Loucy (cell line): ENCODE data around the gene NQO2.
A peak's percentile ranks its signal among the peaks of the same experiment; 100 is the strongest.
"Not testable (repeated sequence)": the region's sequence is repeated elsewhere in the genome, so short reads cannot be mapped to it uniquely, and the experiment has no call there.

Source experiments
- H2AFZ ChIP-seq: fragments of 200-600 bp; sonication (generic); 2 replicates; pipeline ENCODE4 v1.6.0; 2016; ENCODE audit warnings: antibody characterized with exemption, mild to moderate bottlenecking, low read length, moderate library complexity
- H3F3A ChIP-seq: fragments of 200-600 bp; 2 replicates; pipeline ENCODE4 v1.6.0; 2016; ENCODE audit warnings: antibody characterized with exemption, low read depth, mild to moderate bottlenecking
- H3K27me3 ChIP-seq: fragments of 200-600 bp; sonication (generic); 2 replicates; pipeline ENCODE4 v1.6.1; 2014; ENCODE audit warnings: low read length, mild to moderate bottlenecking; ENCODE audit not compliant: insufficient read depth, poor library complexity, severe bottlenecking
- H3K36me3 ChIP-seq: fragments of 200-600 bp; sonication (generic); 2 replicates; pipeline ENCODE4 v1.6.1; 2016; ENCODE audit warnings: low read length; ENCODE audit not compliant: insufficient read depth
- H3K4me1 ChIP-seq: fragments of 200-600 bp; sonication (generic); 2 replicates; pipeline ENCODE4 v1.5.1; 2014; ENCODE audit warnings: low read length, mild to moderate bottlenecking; ENCODE audit not compliant: insufficient read depth, poor library complexity, severe bottlenecking
- H3K4me2 ChIP-seq: fragments of 200-600 bp; sonication (generic); 2 replicates; pipeline ENCODE4 v1.6.0; 2014; ENCODE audit warnings: antibody characterized with exemption, low read length, low read depth, mild to moderate bottlenecking; ENCODE audit not compliant: poor library complexity, severe bottlenecking
- H3K4me3 ChIP-seq: fragments of 200-600 bp; sonication (generic); 2 replicates; pipeline ENCODE4 v1.5.1; 2014; ENCODE audit warnings: low read length, mild to moderate bottlenecking, mixed read lengths; ENCODE audit not compliant: poor library complexity, severe bottlenecking
- H3K79me2 ChIP-seq: fragments of 200-600 bp; sonication (generic); 2 replicates; pipeline ENCODE4 v1.6.1; 2014; ENCODE audit warnings: low read length; ENCODE audit not compliant: insufficient read depth
- H3K9ac ChIP-seq: fragments of 200-600 bp; sonication (generic); 2 replicates; pipeline ENCODE4 v1.6.0; 2014; ENCODE audit warnings: mild to moderate bottlenecking, low read depth, low read length, moderate library complexity; ENCODE audit not compliant: poor library complexity, severe bottlenecking
- H3K9me2 ChIP-seq: fragments of 200-600 bp; sonication (generic); replicated peaks from 2 replicates; pipeline ENCODE4 v1.6.1; 2016; ENCODE audit warnings: low read depth, low read length, mixed read lengths
- H3K9me3 ChIP-seq: fragments of 200-600 bp; sonication (generic); 2 replicates; pipeline ENCODE4 v1.6.1; 2014; ENCODE audit warnings: mild to moderate bottlenecking, antibody characterized with exemption, low read length, low read depth; ENCODE audit not compliant: insufficient read depth
- H4K20me1 ChIP-seq: fragments of 200-600 bp; sonication (generic); 2 replicates; pipeline ENCODE4 v1.6.0; 2014; ENCODE audit warnings: antibody characterized with exemption, low read length, mild to moderate bottlenecking; ENCODE audit not compliant: insufficient read depth, poor library complexity, severe bottlenecking
- CTCF ChIP-seq: fragments of 200-600 bp; sonication (generic); conservative IDR thresholded peaks from 2 replicates; pipeline ENCODE4 v1.5.1; 2014; ENCODE audit warnings: mild to moderate bottlenecking, antibody characterized with exemption, low read length
- EZH2phosphoT487 ChIP-seq: fragments of 200-600 bp; IDR thresholded peaks from 2 replicates; pipeline ENCODE4 v1.6.1; 2018; ENCODE audit warnings: antibody characterized with exemption, mild to moderate bottlenecking, moderate library complexity, borderline replicate concordance

NQO2 gene

GRCh38 chr6:3019749-3020320 lies 20.1 kb downstream of the NQO2 start:
- no peaks in the 10 kb centered on the region for H3K27me3 ChIP-seq
- no peak overlapping the region for H3K4me3 ChIP-seq
- no peaks in the 10 kb centered on the region for H3K36me3 ChIP-seq
- peak overlapping the region; percentile 22 for H3K4me2 ChIP-seq
- H3K79me2 ChIP-seq: peaks cover 43% of the 10 kb centered on the region
- no peak for TF ChIP-seq CTCF
- H3K9me3 ChIP-seq: no peaks in the 10 kb centered on the region
- H3K4me1 ChIP-seq: peaks cover 43% of the 10 kb centered on the region
- H3K9me2 ChIP-seq: no peaks in the 10 kb centered on the region
- H2AFZ ChIP-seq: no peak overlapping the region
- peaks cover 2% of the 10 kb centered on the region for H4K20me1 ChIP-seq
- H3K9ac ChIP-seq: peak overlapping the region; percentile 0
- peaks cover 18% of the 10 kb centered on the region for H3F3A ChIP-seq

GRCh38 chr6:3020976-3021598 lies 21.4 kb downstream of the NQO2 start:
- H3K27me3 ChIP-seq, H3K9me3 ChIP-seq, H3K36me3 ChIP-seq, H4K20me1 ChIP-seq, H3K9me2 ChIP-seq, H2AFZ ChIP-seq, H3K9ac ChIP-seq: not testable (repeated sequence)
- Histone ChIP-seq H3K4me2 (peak overlapping the region; percentile 87), H3K4me1 (peaks cover 55% of the 10 kb centered on the region), H3K4me3 (peak overlapping the region; percentile 27), H3K79me2 (peaks cover 43% of the 10 kb centered on the region), H3F3A (peaks cover 18% of the 10 kb centered on the region)

- Histone ChIP-seq H3K4me2 (peak overlapping the region; percentile 87), H4K20me1 (peaks cover 2% of the 10 kb centered on the region), H3K9ac (peak overlapping the region; percentile 95), H3F3A (peaks cover 18% of the 10 kb centered on the region), H3K27me3 (no peaks in the 10 kb centered on the region), H3K79me2 (peaks cover 43% of the 10 kb centered on the region), H3K36me3 (no peaks in the 10 kb centered on the region), H3K4me1 (peaks cover 67% of the 10 kb centered on the region), H3K4me3 (peak overlapping the region; percentile 89), H3K9me2 (no peaks in the 10 kb centered on the region), H2AFZ (peak overlapping the region; percentile 22), H3K9me3 (no peaks in the 10 kb centered on the region)
- no peak for TF ChIP-seq EZH2phosphoT487
- TF ChIP-seq CTCF: no peak
These were observed 23.3 kb downstream of the NQO2 start for GRCh38 chr6:3022765-3023662.
